MCF 10A (cell line): ENCODE measurements around the gene FOXS1. TPM values are rescaled to one million over a fixed set of nuclear protein-coding genes. Genes with fewer than 3 reads are reported as not detected.
"Not testable (repeated sequence)": the region's sequence is repeated elsewhere in the genome, so short reads cannot be mapped to it uniquely, and the experiment has no call there.

Experiments
- BruUV-seq: library from RNA; stranded (reverse); fragments of 400-500 nt; replicated peaks from 2 replicates; lab custom pipeline; 2021; lab: Mats Ljungman, UMichigan
- CTCF ChIA-PET: fragments of 300-600 bp; sonication (Branson Sonifier 250); formaldehyde crosslinking; extraction: SDS; loops from one replicate; lab custom pipeline; 2021; ENCODE audit warnings: antibody characterized with exemption, inconsistent platforms; lab: Yijun Ruan, JAX
- POLR2A ChIA-PET: fragments of 300-600, 350-650 bp; sonication (Branson Sonifier 250); formaldehyde crosslinking; extraction: SDS; loops from one replicate; lab custom pipeline; 2020; ENCODE audit warnings: antibody characterized with exemption, inconsistent platforms; lab: Yijun Ruan, JAX
- DNase-seq: peaks from one replicate; pipeline ENCODE4 v3.0.0-alpha.2; 2018; ENCODE audit not compliant: unreplicated experiment
- H3K27ac Mint-ChIP-seq: one replicate; pipeline ENCODE4 v1.8.0; 2022; ENCODE audit warnings: mild to moderate bottlenecking, low read depth, mixed read lengths; ENCODE audit not compliant: unreplicated experiment
- H3K27me3 Mint-ChIP-seq: one replicate; pipeline ENCODE4 v1.8.0; 2022; ENCODE audit warnings: mixed read lengths; ENCODE audit not compliant: insufficient read depth, unreplicated experiment
- H3K36me3 Mint-ChIP-seq: one replicate; pipeline ENCODE4 v1.8.0; 2022; ENCODE audit warnings: mild to moderate bottlenecking, moderate library complexity, mixed read lengths; ENCODE audit not compliant: insufficient read depth, unreplicated experiment
- H3K4me1 Mint-ChIP-seq: one replicate; pipeline ENCODE4 v1.8.0; 2022; ENCODE audit warnings: mixed read lengths; ENCODE audit not compliant: insufficient read depth, unreplicated experiment
- H3K4me3 Mint-ChIP-seq: one replicate; pipeline ENCODE4 v1.8.0; 2022; ENCODE audit warnings: mild to moderate bottlenecking, moderate library complexity, mixed read lengths; ENCODE audit not compliant: unreplicated experiment
- H3K9me3 Mint-ChIP-seq: one replicate; pipeline ENCODE4 v1.8.0; 2022; ENCODE audit warnings: mixed read lengths; ENCODE audit not compliant: unreplicated experiment
- CTCF ChIP-seq: fragments of 200-600 bp; IDR thresholded peaks from one replicate; pipeline ENCODE4 v1.8.0; 2022; ENCODE audit warnings: antibody characterized with exemption, mild to moderate bottlenecking; ENCODE audit not compliant: unreplicated experiment
- intact Hi-C: fragments of 100-400 bp; cut with micrococcal nuclease; formaldehyde crosslinking; loops from 2 replicates; pipeline ENCODE4 v1.14.1; 2022
- total RNA-seq: library from RNA; stranded (reverse); gene quantifications from 2 replicates; pipeline ENCODE4 v1.2.3, GENCODE V29; 2022

The FOXS1 gene
- total RNA-seq, 1 experiment from 2014 or later, result not detected

GRCh38 chr20:31831211-31831610, 14.2 kb downstream of the FOXS1 start:
- intact Hi-C loops, result no loop called here
- no peak overlapping the region for H3K4me3 Mint-ChIP-seq
- ChIA-PET POLR2A (no interaction called here), CTCF (interaction anchor here (0.6 to 10.4 kb wide), 9 partner anchors 8 to 635 kb away, joined by 3 to 92 read pairs (median 6); partner anchors contain the start of gene FOXS1)
- H3K9me3 Mint-ChIP-seq, result no peaks in the 10 kb centered on the region
- no TSS peak for BruUV-seq
- TF ChIP-seq CTCF, result no peak
- H3K36me3 Mint-ChIP-seq, result no peaks in the 10 kb centered on the region
- peaks cover 24% of the 10 kb centered on the region for H3K27me3 Mint-ChIP-seq
- H3K4me1 Mint-ChIP-seq, result peaks cover 4% of the 10 kb centered on the region
- DNase-seq, result no peak
- H3K27ac Mint-ChIP-seq, result no peak overlapping the region

GRCh38 chr20:31830406-31830981, 14.9 kb downstream of the FOXS1 start:
- no peak for DNase-seq
- ChIA-PET CTCF (interaction anchor here (0.6 to 10.4 kb wide), 10 partner anchors 10 to 809 kb away, joined by 3 to 92 read pairs (median 4); partner anchors contain the start of gene FOXS1), POLR2A (no interaction called here)
- no TSS peak for BruUV-seq
- intact Hi-C loops, result no loop called here
- H3K9me3 Mint-ChIP-seq, result no peaks in the 10 kb centered on the region
- no peaks in the 10 kb centered on the region for H3K4me1 Mint-ChIP-seq
- TF ChIP-seq CTCF, result no peak
- H3K27me3 Mint-ChIP-seq, result peaks cover 24% of the 10 kb centered on the region
- H3K27ac Mint-ChIP-seq, result no peak overlapping the region
- H3K36me3 Mint-ChIP-seq, result no peaks in the 10 kb centered on the region
- H3K4me3 Mint-ChIP-seq, result no peak overlapping the region

DNA sequence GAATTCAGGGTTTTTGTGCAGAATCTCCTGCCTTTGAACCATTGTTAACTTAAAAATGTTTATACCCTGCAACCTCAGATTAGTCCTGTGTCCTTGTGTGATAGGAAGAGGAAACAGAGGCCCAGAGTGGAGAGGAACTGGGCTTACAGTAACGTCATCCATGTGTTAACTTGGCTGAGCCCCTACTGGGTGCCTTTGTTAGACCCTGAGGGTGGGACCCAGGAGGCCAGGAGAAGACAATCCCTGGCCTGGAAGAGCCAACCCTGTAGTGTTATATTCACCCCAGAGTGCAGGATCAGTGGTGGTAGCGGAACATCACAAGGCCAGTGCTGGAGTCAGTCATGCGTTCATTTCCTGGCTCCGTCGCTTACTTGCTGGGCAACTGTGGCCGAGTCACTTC, 15.7 kb downstream of the FOXS1 start:
- Mint-ChIP-seq H3K4me1 (no peaks in the 10 kb centered on the region), H3K36me3 (no peaks in the 10 kb centered on the region), H3K9me3 (no peaks in the 10 kb centered on the region), H3K27ac (no peak overlapping the region), H3K27me3 (peaks cover 24% of the 10 kb centered on the region), H3K4me3 (no peak overlapping the region)
- no peak for DNase-seq
- no TSS peak for BruUV-seq
- intact Hi-C loops, result no loop called here
- CTCF ChIA-PET, result interaction anchor here (1.4 to 3.3 kb wide), 3 partner anchors 15 to 201 kb away, joined by 6 to 25 read pairs (median 8); partner anchors contain the start of gene FOXS1
- TF ChIP-seq CTCF, result no peak
- POLR2A ChIA-PET, result interaction anchor here (1.1 kb wide), 1 partner anchor 262 kb away, joined by 3 read pairs; no protein-coding TSS in a partner anchor

GRCh38 chr20:31828016-31828415, 17.4 kb downstream of the FOXS1 start:
- H3K36me3 Mint-ChIP-seq, H3K4me3 Mint-ChIP-seq, intact Hi-C loops, H3K4me1 Mint-ChIP-seq, BruUV-seq, H3K27ac Mint-ChIP-seq, H3K9me3 Mint-ChIP-seq, POLR2A ChIA-PET, DNase-seq: not testable (repeated sequence)
- H3K27me3 Mint-ChIP-seq, result peaks cover 24% of the 10 kb centered on the region
- CTCF ChIA-PET, result interaction anchor here (1.5 kb wide), 1 partner anchor 8 kb away, joined by 13 read pairs; no protein-coding TSS in a partner anchor
